Right atrium auricular region (tissue), 2 donors: ENCODE measurements around the gene GLI3. TPM values are rescaled to one million over a fixed set of nuclear protein-coding genes. Genes with fewer than 3 reads are reported as not detected.

Source experiments
- DNase-seq: peaks from one replicate; pipeline ENCODE4 v3.0.0-alpha.2; 2019; ENCODE audit warnings: low spot score
- H3K27ac ChIP-seq, 2 donors: fragments of 200-600 bp; sonication (generic); 1 replicate in 1 of 2; 2 replicates in 1 of 2; pipeline ENCODE4 v1.5.1; 2016 to 2019
- H3K27me3 ChIP-seq, 2 donors: fragments of 200-600 bp; sonication (generic); one replicate each; pipeline versions ENCODE4 v1.5.1 to v1.6.0; 2017 to 2019
- H3K36me3 ChIP-seq: fragments of 200-600 bp; sonication (generic); one replicate; pipeline ENCODE4 v1.5.1; 2016
- H3K4me1 ChIP-seq, 2 donors: fragments of 200-600 bp; sonication (generic); one replicate each; pipeline versions ENCODE4 v1.5.1 to v1.6.0; 2017 to 2019
- H3K4me3 ChIP-seq, 2 donors: fragments of 200-600 bp; sonication (generic); 1 replicate in 1 of 2; 2 replicates in 1 of 2; pipeline ENCODE4 v1.5.1; 2017 to 2019; ENCODE audit warnings: mild to moderate bottlenecking in 1 of 2, moderate library complexity in 1 of 2
- H3K9me3 ChIP-seq, 2 donors: fragments of 200-600 bp; sonication (generic); one replicate each; pipeline ENCODE4 v1.5.1; 2019
- total RNA-seq, 2 donors: library from RNA; depleted of rRNA; stranded (reverse); fragments of >200 nt; gene quantifications; one replicate each; pipeline ENCODE4 v1.1.0, GENCODE V29; 2016
- TF ChIP-seq, protein P1 (sequence below), 2 donors: fragments of 200-600 bp; sonication (generic); IDR thresholded peaks; one replicate each; pipeline ENCODE4 v1.5.1; 2019; ENCODE audit warnings: antibody characterized with exemption in 2 of 2

GLI3 gene
- total RNA-seq, 2 donors from 2014 or later, result 1.5 to 2.0 TPM

DNA sequence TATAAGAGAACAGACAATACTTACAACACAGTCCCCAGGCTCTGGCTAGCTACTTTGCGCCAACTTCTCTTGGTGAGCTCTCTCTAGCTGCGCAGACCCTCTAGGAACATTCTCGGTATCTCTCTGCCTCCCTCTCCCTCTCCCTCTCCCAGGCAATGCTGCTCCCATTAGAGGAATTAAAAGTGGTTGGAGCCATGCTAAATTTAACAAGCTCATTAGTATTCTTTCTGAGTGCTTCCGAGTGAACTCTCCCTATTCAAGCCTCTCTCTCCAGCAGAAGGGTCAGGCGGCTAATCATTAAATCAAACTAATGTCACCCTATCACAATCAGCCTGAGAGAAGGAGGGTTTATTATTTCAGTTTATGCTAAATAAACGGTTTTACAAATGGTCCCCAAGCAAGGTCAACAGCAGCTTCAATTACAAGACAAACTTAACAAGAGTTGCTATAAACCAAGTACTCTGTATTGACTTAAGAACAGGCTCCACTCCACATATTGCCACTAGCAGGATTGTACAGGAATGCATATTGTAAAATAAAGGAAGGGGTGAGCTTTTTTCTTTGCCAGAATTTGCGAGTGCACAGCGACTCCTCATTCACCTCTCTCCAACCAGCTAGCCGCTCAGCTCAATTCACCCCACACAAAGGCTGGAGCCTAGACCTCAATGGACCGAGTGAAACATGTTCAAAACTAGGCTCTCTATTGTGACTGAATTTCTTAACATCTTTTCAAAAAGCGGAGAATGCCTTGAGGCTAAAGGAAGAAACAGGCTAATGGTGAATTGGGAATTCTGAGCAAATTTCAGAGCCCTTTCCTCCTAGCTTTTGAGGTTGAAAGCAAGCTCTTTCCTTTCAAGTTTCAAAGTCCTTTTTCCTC lies 84.4 kb downstream of the GLI3 start:
- TF ChIP-seq, protein P1, sequence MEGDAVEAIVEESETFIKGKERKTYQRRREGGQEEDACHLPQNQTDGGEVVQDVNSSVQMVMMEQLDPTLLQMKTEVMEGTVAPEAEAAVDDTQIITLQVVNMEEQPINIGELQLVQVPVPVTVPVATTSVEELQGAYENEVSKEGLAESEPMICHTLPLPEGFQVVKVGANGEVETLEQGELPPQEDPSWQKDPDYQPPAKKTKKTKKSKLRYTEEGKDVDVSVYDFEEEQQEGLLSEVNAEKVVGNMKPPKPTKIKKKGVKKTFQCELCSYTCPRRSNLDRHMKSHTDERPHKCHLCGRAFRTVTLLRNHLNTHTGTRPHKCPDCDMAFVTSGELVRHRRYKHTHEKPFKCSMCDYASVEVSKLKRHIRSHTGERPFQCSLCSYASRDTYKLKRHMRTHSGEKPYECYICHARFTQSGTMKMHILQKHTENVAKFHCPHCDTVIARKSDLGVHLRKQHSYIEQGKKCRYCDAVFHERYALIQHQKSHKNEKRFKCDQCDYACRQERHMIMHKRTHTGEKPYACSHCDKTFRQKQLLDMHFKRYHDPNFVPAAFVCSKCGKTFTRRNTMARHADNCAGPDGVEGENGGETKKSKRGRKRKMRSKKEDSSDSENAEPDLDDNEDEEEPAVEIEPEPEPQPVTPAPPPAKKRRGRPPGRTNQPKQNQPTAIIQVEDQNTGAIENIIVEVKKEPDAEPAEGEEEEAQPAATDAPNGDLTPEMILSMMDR (IDR thresholded peaks at IDR 0.05), result no peak
- Histone ChIP-seq H3K4me3 (no peak overlapping the region), H3K36me3 (no peaks in the 10 kb centered on the region), H3K27ac (no peak overlapping the region), H3K27me3 (no peaks in the 10 kb centered on the region), H3K4me1 (peaks cover 0 to 9% of the 10 kb centered on the region in 2 donors), H3K9me3 (no peaks in the 10 kb centered on the region)
- DNase-seq, result no peak

DNA sequence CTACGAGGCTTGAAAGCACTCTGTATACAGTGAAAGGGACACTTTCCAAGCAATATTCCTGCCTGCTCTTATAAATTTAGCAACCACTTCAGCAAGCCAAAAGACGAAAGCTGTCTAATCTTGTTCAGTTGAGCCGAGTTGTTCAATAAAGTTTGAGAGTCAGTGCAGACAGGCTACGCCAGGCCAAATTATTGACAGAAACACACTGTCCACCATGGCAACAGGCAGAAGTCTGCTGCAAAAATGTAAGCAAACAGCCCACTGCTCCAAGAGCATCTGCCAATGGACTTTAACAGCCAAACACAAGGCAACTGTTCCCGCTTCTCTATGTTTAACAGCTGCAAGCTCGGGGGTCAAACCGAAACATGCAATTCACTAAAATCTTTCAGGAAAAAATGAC lies 85.7 kb downstream of the GLI3 start:
- Histone ChIP-seq H3K36me3 (no peaks in the 10 kb centered on the region), H3K27ac (no peak overlapping the region), H3K4me1 (peaks cover 0 to 9% of the 10 kb centered on the region in 2 donors), H3K27me3 (no peaks in the 10 kb centered on the region), H3K9me3 (no peaks in the 10 kb centered on the region), H3K4me3 (no peak overlapping the region)
- TF ChIP-seq, protein P1 (IDR thresholded peaks at IDR 0.05), result no peak
- no peak for DNase-seq

GRCh38 chr7:42145539-42145938 lies 91.5 kb downstream of the GLI3 start:
- H3K36me3 ChIP-seq, result no peaks in the 10 kb centered on the region
- H3K4me3 ChIP-seq, result no peak overlapping the region
- no peak for DNase-seq
- no peaks in the 10 kb centered on the region for H3K9me3 ChIP-seq
- TF ChIP-seq, protein P1 (IDR thresholded peaks at IDR 0.05), result no peak
- no peak overlapping the region for H3K27ac ChIP-seq
- H3K27me3 ChIP-seq, result no peaks in the 10 kb centered on the region
- H3K4me1 ChIP-seq, result no peaks in the 10 kb centered on the region

- no peak overlapping the region for H3K27ac ChIP-seq
Measured at GRCh38 chr7:42144604-42145003, 92.4 kb downstream of the GLI3 start.

GRCh38 chr7:42143711-42144600 lies 93.1 kb downstream of the GLI3 start:
- no peak for DNase-seq
- H3K4me3 ChIP-seq, result no peak overlapping the region
- H3K27me3 ChIP-seq, result no peaks in the 10 kb centered on the region
- no peaks in the 10 kb centered on the region for H3K36me3 ChIP-seq
- H3K9me3 ChIP-seq, result no peaks in the 10 kb centered on the region
- H3K27ac ChIP-seq, result no peak overlapping the region
- TF ChIP-seq, protein P1 (IDR thresholded peaks at IDR 0.05), result no peak
- H3K4me1 ChIP-seq, result no peaks in the 10 kb centered on the region

More at GRCh38 chr7:42144604-42145003, 92.4 kb downstream of the GLI3 start:
- H3K27me3 ChIP-seq, result no peaks in the 10 kb centered on the region
- no peak overlapping the region for H3K4me3 ChIP-seq
- H3K4me1 ChIP-seq, result no peaks in the 10 kb centered on the region
- H3K36me3 ChIP-seq, result no peaks in the 10 kb centered on the region
- DNase-seq, result no peak
- TF ChIP-seq, protein P1 (IDR thresholded peaks at IDR 0.05), result no peak
- no peaks in the 10 kb centered on the region for H3K9me3 ChIP-seq
